Transverse colon (tissue), 4 donors: ENCODE results near the gene SLC37A1.

Experiments
- CTCF ChIP-seq, 5 experiments: fragments of 200-600 bp in 3 of 5; fragments of 450-650 bp in 2 of 5; sonication (generic) in 3 of 5; IDR thresholded peaks; 1 replicate in 2 of 5; 2 replicates in 3 of 5; pipeline ENCODE4 v1.5.1; 2016 to 2017; ENCODE audit warnings: antibody characterized with exemption in 5 of 5, inconsistent platforms in 3 of 5, mild to moderate bottlenecking in 2 of 5, moderate library complexity in 1 of 5
- POLR2AphosphoS5 ChIP-seq, 3 donors: sonication (generic); formaldehyde crosslinking; IDR thresholded peaks; one replicate each; pipeline ENCODE4 v1.6.1; 2016; ENCODE audit warnings: antibody characterized with exemption in 3 of 3

- TF ChIP-seq CTCF (IDR thresholded peaks at IDR 0.05) (no peak), POLR2AphosphoS5 (IDR thresholded peaks at IDR 0.05) (no peak)
These were observed 67.8 kb downstream of the SLC37A1 start for GRCh38 chr21:42581336-42581992.
